AG09319 (cell line): ENCODE results near the gene KCNF1.

Source experiments
- DNase-seq: peaks from one replicate; pipeline ENCODE4 v3.0.0-alpha.2; 2010; ENCODE audit warnings: low read depth; ENCODE audit errors: extremely low read depth
- CTCF ChIP-seq: IDR thresholded peaks from 2 replicates; pipeline ENCODE4 v1.5.1; 2011; ENCODE audit warnings: low read depth, mild to moderate bottlenecking, inconsistent platforms, low read length, moderate library complexity

KCNF1 gene

GRCh38 chr2:10867692-10868420 is 43.9 kb upstream of the KCNF1 start:
- DNase-seq = no peak
- TF ChIP-seq CTCF = no peak

- no peak for TF ChIP-seq CTCF
- DNase-seq = no peak
Observed at GRCh38 chr2:10868465-10869314, 43.0 kb upstream of the KCNF1 start.

- TF ChIP-seq CTCF = no peak
- no peak for DNase-seq
Observed at GRCh38 chr2:10871978-10872377, 39.8 kb upstream of the KCNF1 start.

- DNase-seq = no peak
Observed at GRCh38 chr2:10873171-10873570, 38.6 kb upstream of the KCNF1 start.

GRCh38 chr2:10873790-10874437 is 37.8 kb upstream of the KCNF1 start:
- TF ChIP-seq CTCF = no peak
- DNase-seq = no peak

More at GRCh38 chr2:10873171-10873570, 38.6 kb upstream of the KCNF1 start:
- no peak for TF ChIP-seq CTCF

GRCh38 chr2:10875126-10875525 is 36.6 kb upstream of the KCNF1 start:
- no peak for TF ChIP-seq CTCF
- no peak for DNase-seq

- no peak for TF ChIP-seq CTCF
- DNase-seq = no peak
Observed at GRCh38 chr2:10876394-10876793, 35.3 kb upstream of the KCNF1 start.
